Suppressor macrophage treated with lipopolysaccharide for 1 hour (primary cell): ENCODE results near the gene DIAPH3.

Experiments
- DNase-seq, 3 donors: peaks; one replicate each; pipeline ENCODE4 v3.0.0-alpha.2; 2020 to 2022

DIAPH3 gene

DNA sequence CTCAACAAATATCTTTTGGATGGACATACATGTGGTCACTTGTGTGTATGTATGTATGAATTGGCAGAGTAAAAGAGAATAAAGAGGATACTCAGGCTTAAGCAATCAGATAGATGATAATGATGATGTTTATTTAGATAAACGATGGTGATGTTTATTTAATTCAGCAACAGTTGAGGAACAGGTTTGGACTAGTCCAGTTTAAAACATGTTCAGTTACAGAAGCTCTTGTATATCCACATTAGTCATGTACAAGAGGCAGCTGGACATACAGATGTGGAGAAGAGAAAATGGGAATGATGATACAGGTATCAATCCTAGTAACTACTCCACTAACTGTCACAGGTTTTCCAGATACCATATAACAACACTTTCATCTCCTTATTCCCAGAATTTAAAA lies 232.1 kb downstream of the DIAPH3 start:
- no peak for DNase-seq

DNA sequence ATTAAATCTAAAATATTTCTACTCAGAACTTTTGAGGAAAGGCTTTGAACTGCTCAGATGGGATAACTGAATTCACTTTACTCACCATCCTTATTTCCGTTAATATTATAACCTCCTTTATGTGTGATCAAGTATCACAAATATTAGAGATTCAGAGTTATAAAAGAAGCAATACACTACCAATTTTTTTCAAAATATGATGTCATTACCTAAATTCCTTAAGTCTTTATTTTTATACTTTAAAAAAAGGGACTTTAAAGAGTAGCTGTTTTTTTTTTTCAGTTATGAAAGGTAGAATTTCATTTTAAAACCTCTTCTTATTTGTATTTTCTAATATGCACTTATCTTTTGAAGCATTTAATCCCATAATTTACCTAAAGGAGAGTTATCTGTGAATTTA lies 239.5 kb downstream of the DIAPH3 start:
- DNase-seq: no peak

DNA sequence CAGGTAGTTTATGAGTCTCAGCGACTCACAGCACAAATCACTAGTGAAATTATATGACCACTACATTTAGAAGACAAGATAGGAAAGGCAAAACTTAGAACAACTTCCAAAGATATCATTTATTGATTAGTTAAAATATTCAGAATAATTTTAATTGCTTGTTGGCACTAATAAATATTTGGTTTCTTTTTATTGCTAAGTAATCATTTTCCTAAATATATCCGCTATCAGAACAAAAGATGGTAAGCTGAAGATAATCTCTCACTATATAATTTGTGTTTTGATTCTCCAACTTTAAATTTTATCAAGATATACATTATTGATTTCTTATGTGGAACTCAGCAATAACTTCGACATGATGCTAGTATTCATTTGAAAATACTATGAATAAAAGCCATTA lies 248.5 kb downstream of the DIAPH3 start:
- DNase-seq: no peak

- no peak for DNase-seq
Observed at GRCh38 chr13:59914556-59914955, 249.2 kb downstream of the DIAPH3 start.

GRCh38 chr13:59906413-59907049 lies 257.2 kb downstream of the DIAPH3 start:
- DNase-seq: peak in 2 of 3 donors; percentile 6 to 10

DNA sequence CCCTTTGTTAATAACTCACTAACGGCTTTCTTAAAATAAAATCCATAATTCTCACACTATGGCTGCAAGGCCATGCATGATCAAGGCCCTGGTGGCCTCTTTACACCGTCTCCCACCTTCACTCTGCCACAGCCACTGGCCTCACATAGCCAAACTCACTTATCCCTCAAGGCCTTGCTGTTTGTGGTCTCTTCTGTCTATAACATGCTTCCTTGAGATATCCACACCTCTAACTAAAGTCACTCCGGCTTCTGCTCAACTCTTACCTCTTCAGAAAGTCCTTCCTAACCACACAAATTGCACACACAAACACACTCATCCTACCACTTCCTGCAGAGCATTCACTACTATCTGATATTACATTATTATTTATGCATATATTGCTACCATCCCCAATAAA lies 262.5 kb downstream of the DIAPH3 start:
- no peak for DNase-seq

DNA sequence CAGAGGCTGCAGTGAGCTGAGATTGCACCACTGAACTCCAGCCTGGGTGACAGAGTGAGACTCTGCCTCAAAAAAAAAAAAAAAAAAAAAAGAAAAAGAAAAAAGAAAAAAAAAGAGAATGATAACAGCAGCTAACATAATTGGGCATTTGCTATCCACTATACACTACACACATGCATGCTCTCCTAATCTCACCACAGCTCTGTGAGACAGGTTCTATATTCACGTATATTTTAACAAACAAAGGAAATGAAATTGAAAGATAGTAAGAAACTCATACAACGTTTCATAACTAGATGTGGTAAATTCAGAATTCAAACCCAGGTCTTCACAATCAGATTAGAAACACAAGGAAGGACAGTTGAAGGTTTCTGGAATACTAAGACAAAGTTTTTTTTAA lies 265.7 kb downstream of the DIAPH3 start:
- DNase-seq: no peak

DNA sequence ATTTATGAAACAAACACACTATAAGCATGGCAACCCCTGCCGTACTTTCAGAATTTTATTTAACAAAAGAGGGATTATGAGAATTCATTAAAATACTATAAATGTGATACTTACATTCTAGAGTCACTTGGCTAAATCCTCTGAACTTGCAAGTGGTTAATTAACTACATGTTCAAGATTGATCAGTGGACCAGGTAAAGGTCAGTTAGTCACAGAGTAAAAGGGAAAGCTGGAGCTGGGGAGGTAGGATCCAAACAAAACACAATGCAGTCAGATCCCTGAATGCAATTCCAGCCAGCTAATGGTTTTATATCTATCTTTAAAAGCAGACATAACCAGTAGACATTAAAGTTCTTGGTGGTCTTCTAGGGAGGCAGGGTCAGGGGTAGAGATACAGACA lies 270.5 kb downstream of the DIAPH3 start:
- DNase-seq: no peak

DNA sequence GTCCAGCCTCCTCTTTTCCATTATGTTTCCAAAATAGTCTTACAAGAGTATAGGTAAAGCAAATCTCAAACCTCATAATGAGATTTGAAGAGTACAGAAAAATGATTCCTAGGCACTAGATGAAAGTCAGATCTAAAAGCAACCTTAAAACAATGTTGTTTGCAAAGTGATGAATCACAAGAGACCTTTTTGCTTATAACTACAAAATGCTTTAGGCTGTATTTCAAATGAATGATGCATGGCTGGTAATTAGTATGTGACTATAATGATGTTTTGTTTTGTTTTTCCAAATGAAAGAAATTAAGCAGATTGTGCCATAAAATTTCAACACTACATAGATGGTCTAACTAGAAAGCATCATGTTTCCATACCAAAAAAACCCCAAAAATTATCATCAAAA lies 272.7 kb downstream of the DIAPH3 start:
- no peak for DNase-seq

- no peak for DNase-seq
Observed at GRCh38 chr13:59890054-59890453, 273.7 kb downstream of the DIAPH3 start.

- DNase-seq: no peak
Observed at GRCh38 chr13:59888408-59888807, 275.3 kb downstream of the DIAPH3 start.

- DNase-seq: no peak
Observed at GRCh38 chr13:59885076-59885475, 278.7 kb downstream of the DIAPH3 start.

GRCh38 chr13:59883885-59884284 lies 279.8 kb downstream of the DIAPH3 start:
- DNase-seq: no peak

- peak in 1 of 3 donors; percentile 7 for DNase-seq
Observed at GRCh38 chr13:59880468-59880867, 283.3 kb downstream of the DIAPH3 start.

GRCh38 chr13:59879281-59879680 lies 284.4 kb downstream of the DIAPH3 start:
- no peak for DNase-seq

- no peak for DNase-seq
Observed at GRCh38 chr13:59877933-59878332, 285.8 kb downstream of the DIAPH3 start.

GRCh38 chr13:59874973-59875372 lies 288.8 kb downstream of the DIAPH3 start:
- DNase-seq: no peak

GRCh38 chr13:59873856-59874255 lies 289.9 kb downstream of the DIAPH3 start:
- no peak for DNase-seq

DNA sequence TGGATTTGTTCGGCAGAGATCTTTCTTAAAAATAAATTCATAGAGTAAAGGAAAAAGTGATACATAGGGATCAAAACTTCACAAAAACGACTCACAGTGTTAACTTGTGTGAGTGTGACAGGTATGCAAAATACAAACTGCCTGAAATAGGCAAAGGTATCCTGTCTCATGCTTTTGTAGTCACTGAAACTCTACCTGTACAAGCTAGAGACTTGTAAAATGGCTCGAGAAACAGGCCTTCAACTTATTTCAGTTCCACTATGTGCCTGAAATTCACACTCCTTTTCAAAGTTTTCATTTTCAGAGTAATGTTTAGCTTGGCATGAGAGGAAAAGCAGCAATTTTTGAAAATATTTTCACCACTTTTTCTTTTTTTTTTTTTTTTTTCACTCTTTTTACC lies 290.4 kb downstream of the DIAPH3 start:
- no peak for DNase-seq

DNA sequence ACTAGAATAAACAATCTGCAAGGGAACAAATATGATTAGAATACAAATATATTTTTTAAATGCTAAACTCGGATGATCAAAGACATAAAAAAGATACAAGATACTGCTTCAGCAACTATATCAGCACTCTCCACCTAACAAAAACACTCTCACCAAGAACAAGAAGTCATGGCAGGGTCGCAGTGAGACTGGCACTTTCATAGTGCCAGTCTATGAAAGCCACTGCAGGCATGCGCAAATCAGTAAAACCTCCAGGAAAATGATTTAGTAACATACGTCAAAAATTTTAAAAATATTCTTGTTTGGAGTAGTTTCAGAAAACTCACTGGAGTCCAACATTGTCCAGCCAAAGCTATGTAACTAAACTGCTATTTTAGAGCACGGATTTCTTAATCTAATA lies 295.9 kb downstream of the DIAPH3 start:
- no peak for DNase-seq

GRCh38 chr13:59865398-59865797 lies 298.3 kb downstream of the DIAPH3 start:
- no peak for DNase-seq

- DNase-seq: no peak
Observed at GRCh38 chr13:59863621-59864020, 300.1 kb downstream of the DIAPH3 start.

DNA sequence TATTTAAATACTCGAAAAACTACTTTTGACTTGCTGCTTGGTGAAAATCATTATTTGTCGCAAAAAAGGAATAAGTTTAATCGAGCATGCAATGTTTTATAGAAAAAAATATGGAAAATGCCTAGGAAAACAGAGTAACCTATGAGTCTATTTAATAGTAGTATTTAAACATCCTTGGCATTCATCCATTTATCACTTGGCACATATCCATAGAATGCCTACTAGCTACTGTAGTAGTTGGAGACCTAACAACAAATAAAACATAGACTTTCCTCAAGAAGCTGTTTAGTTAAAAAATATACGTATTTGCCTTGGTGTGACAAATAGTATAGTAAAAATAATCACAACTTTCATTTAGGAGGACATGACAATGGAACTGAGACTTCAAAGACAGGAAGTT lies 302.1 kb downstream of the DIAPH3 start:
- no peak for DNase-seq

- no peak for DNase-seq
Observed at GRCh38 chr13:59856281-59856810, 307.4 kb downstream of the DIAPH3 start.
